HEK293 (cell line): ENCODE measurements around the gene FGFR3.

Experiments used
- CTCF ChIA-PET: fragments of 350-600 bp; formaldehyde crosslinking; extraction: SDS; loops from one replicate; lab custom pipeline; 2021; ENCODE audit warnings: antibody characterized with exemption; lab: Yijun Ruan, JAX
- POLR2A ChIA-PET: fragments of 300-600 bp; formaldehyde crosslinking; extraction: SDS; loops from one replicate; lab custom pipeline; 2020; ENCODE audit warnings: antibody characterized with exemption, inconsistent platforms; lab: Yijun Ruan, JAX
- H3K27ac ChIP-seq: fragments of 200-500 bp; sonication (Bioruptor generic); 2 replicates; pipeline ENCODE4 v1.5.1; 2014; ENCODE audit warnings: low read depth, low read length, control low read depth, inconsistent platforms; ENCODE audit errors: extremely low read depth
- H3K36me3 ChIP-seq, 2 experiments: fragments of 200-500 bp in 1 of 2; sonication (Bioruptor generic) in 1 of 2; 1 replicate in 1 of 2; 2 replicates in 1 of 2; pipeline ENCODE4 v1.5.1; 2014 to 2017; ENCODE audit warnings: inconsistent platforms in 2 of 2, low read length in 2 of 2; ENCODE audit not compliant: control insufficient read depth in 2 of 2, insufficient read depth in 1 of 2
- H3K4me1 ChIP-seq: fragments of 200-500 bp; sonication (Bioruptor generic); 2 replicates; pipeline ENCODE4 v1.5.1; 2014; ENCODE audit warnings: mild to moderate bottlenecking, low read length, inconsistent platforms; ENCODE audit not compliant: control insufficient read depth, insufficient read depth
- H3K4me3 ChIP-seq: 2 replicates; pipeline ENCODE4 v1.5.1; 2011; ENCODE audit warnings: low read depth, mild to moderate bottlenecking, control low read depth, low read length, moderate library complexity
- H3K9me3 ChIP-seq: fragments of 200-500 bp; sonication (Bioruptor generic); 2 replicates; pipeline ENCODE4 v1.5.1; 2014; ENCODE audit warnings: low read depth, low read length, inconsistent platforms; ENCODE audit not compliant: control insufficient read depth, insufficient read depth
- EGR2 ChIP-seq: fragments of 450-650 bp; formaldehyde crosslinking; IDR thresholded peaks from 2 replicates; pipeline ENCODE4 v1.5.1; 2016; ENCODE audit warnings: low read depth, missing biosample characterization, missing genetic modification characterization
- GLIS1 ChIP-seq: fragments of 450-650 bp; formaldehyde crosslinking; IDR thresholded peaks from 2 replicates; pipeline ENCODE4 v1.5.1; 2016; ENCODE audit warnings: missing biosample characterization, missing genetic modification characterization
- HOXD13 ChIP-seq: sonication (generic); formaldehyde crosslinking; IDR thresholded peaks from 2 replicates; pipeline ENCODE4 v1.8.0; 2022; ENCODE audit warnings: missing genetic modification reagents, borderline replicate concordance
- KLF1 ChIP-seq: fragments of 450-650 bp; formaldehyde crosslinking; IDR thresholded peaks from 2 replicates; pipeline ENCODE4 v1.5.1; 2016; ENCODE audit warnings: missing biosample characterization, missing genetic modification characterization
- KLF10 ChIP-seq: fragments of 450-650 bp; IDR thresholded peaks from 2 replicates; pipeline ENCODE4 v1.5.1; 2018; ENCODE audit warnings: missing biosample characterization, mild to moderate bottlenecking, missing genetic modification characterization
- KLF16 ChIP-seq: fragments of 450-650 bp; formaldehyde crosslinking; IDR thresholded peaks from 2 replicates; pipeline ENCODE4 v1.5.1; 2017; ENCODE audit warnings: missing biosample characterization, missing genetic modification characterization
- KLF9 ChIP-seq: fragments of 450-650 bp; formaldehyde crosslinking; IDR thresholded peaks from 2 replicates; pipeline ENCODE4 v1.5.1; 2016; ENCODE audit warnings: missing biosample characterization, missing genetic modification characterization, low read depth
- OSR2 ChIP-seq: fragments of 450-650 bp; formaldehyde crosslinking; IDR thresholded peaks from 2 replicates; pipeline ENCODE4 v1.5.1; 2016; ENCODE audit warnings: missing biosample characterization, missing genetic modification characterization
- RBAK ChIP-seq: fragments of 450-650 bp; formaldehyde crosslinking; IDR thresholded peaks from 2 replicates; pipeline ENCODE4 v1.5.1; 2016; ENCODE audit warnings: missing biosample characterization, missing genetic modification characterization
- SCRT2 ChIP-seq: fragments of 450-650 bp; formaldehyde crosslinking; IDR thresholded peaks from 2 replicates; pipeline ENCODE4 v1.5.1; 2016; ENCODE audit warnings: missing biosample characterization, missing genetic modification characterization
- SP2 ChIP-seq: fragments of 450-650 bp; formaldehyde crosslinking; IDR thresholded peaks from 2 replicates; pipeline ENCODE4 v1.5.1; 2016; ENCODE audit warnings: missing biosample characterization, missing genetic modification characterization
- SP7 ChIP-seq: fragments of 450-650 bp; formaldehyde crosslinking; IDR thresholded peaks from 2 replicates; pipeline ENCODE4 v1.5.1; 2016; ENCODE audit warnings: missing biosample characterization, missing genetic modification characterization
- WT1 ChIP-seq: fragments of 450-650 bp; formaldehyde crosslinking; IDR thresholded peaks from 2 replicates; pipeline ENCODE4 v1.5.1; 2016; ENCODE audit warnings: missing biosample characterization, missing genetic modification characterization
- ZBTB8A ChIP-seq: fragments of 450-650 bp; formaldehyde crosslinking; IDR thresholded peaks from 2 replicates; pipeline ENCODE4 v1.5.1; 2016; ENCODE audit warnings: missing biosample characterization, missing genetic modification characterization
- ZFHX2 ChIP-seq: fragments of 450-650 bp; formaldehyde crosslinking; conservative IDR thresholded peaks from 2 replicates; pipeline ENCODE4 v1.5.1; 2016; ENCODE audit warnings: missing biosample characterization, missing genetic modification characterization
- ZIC2 ChIP-seq: fragments of 450-650 bp; formaldehyde crosslinking; IDR thresholded peaks from 2 replicates; pipeline ENCODE4 v1.5.1; 2016; ENCODE audit warnings: missing biosample characterization, missing genetic modification characterization
- ZNF169 ChIP-seq: fragments of 450-650 bp; formaldehyde crosslinking; IDR thresholded peaks from 2 replicates; pipeline ENCODE4 v1.5.1; 2016; ENCODE audit warnings: missing biosample characterization, missing genetic modification characterization
- ZNF175 ChIP-seq: fragments of 450-650 bp; formaldehyde crosslinking; IDR thresholded peaks from 2 replicates; pipeline ENCODE4 v1.5.1; 2016; ENCODE audit warnings: missing biosample characterization, missing genetic modification characterization
- ZNF2 ChIP-seq: fragments of 450-650 bp; formaldehyde crosslinking; IDR thresholded peaks from 2 replicates; pipeline ENCODE4 v1.5.1; 2016; ENCODE audit warnings: missing biosample characterization, missing genetic modification characterization
- ZNF350 ChIP-seq: fragments of 450-650 bp; formaldehyde crosslinking; IDR thresholded peaks from 2 replicates; pipeline ENCODE4 v1.5.0; 2017; ENCODE audit warnings: missing biosample characterization, mild to moderate bottlenecking, missing genetic modification characterization
- ZNF37A ChIP-seq: fragments of 450-650 bp; IDR thresholded peaks from 2 replicates; pipeline ENCODE4 v1.5.1; 2018; ENCODE audit warnings: missing biosample characterization, missing genetic modification characterization
- ZNF404 ChIP-seq: fragments of 450-650 bp; formaldehyde crosslinking; IDR thresholded peaks from 2 replicates; pipeline ENCODE4 v1.5.1; 2017; ENCODE audit warnings: missing biosample characterization, missing genetic modification characterization
- ZNF416 ChIP-seq: fragments of 450-650 bp; formaldehyde crosslinking; IDR thresholded peaks from 2 replicates; pipeline ENCODE4 v1.5.1; 2016; ENCODE audit warnings: missing biosample characterization, missing genetic modification characterization
- ZNF423 ChIP-seq: fragments of 450-650 bp; formaldehyde crosslinking; IDR thresholded peaks from 2 replicates; pipeline ENCODE4 v1.5.1; 2016; ENCODE audit warnings: missing biosample characterization, missing genetic modification characterization
- ZNF521 ChIP-seq: fragments of 450-650 bp; formaldehyde crosslinking; IDR thresholded peaks from 2 replicates; pipeline ENCODE4 v1.5.1; 2017; ENCODE audit warnings: missing biosample characterization, mild to moderate bottlenecking, missing genetic modification characterization
- ZNF677 ChIP-seq: fragments of 450-650 bp; IDR thresholded peaks from 2 replicates; pipeline ENCODE4 v1.5.0; 2018; ENCODE audit warnings: missing biosample characterization, mild to moderate bottlenecking, missing genetic modification characterization, moderate library complexity
- ZNF791 ChIP-seq: fragments of 450-650 bp; formaldehyde crosslinking; IDR thresholded peaks from 2 replicates; pipeline ENCODE4 v1.5.1; 2016; ENCODE audit warnings: missing biosample characterization, missing genetic modification characterization
- TF ChIP-seq, protein P1 (sequence below): fragments of 450-650 bp; formaldehyde crosslinking; IDR thresholded peaks from 2 replicates; pipeline ENCODE4 v1.5.1; 2016; ENCODE audit warnings: missing biosample characterization, missing genetic modification characterization
- TF ChIP-seq, protein P2 (sequence below): fragments of 450-650 bp; formaldehyde crosslinking; IDR thresholded peaks from 2 replicates; pipeline ENCODE4 v1.5.1; 2016; ENCODE audit warnings: missing biosample characterization, missing genetic modification characterization
- TF ChIP-seq, protein P3 (sequence below): fragments of 450-650 bp; formaldehyde crosslinking; IDR thresholded peaks from 2 replicates; pipeline ENCODE4 v1.5.1; 2016; ENCODE audit warnings: missing biosample characterization, missing genetic modification characterization
- TF ChIP-seq, protein P4 (sequence below): fragments of 450-650 bp; formaldehyde crosslinking; IDR thresholded peaks from 2 replicates; pipeline ENCODE4 v1.5.1; 2016; ENCODE audit warnings: missing biosample characterization, missing genetic modification characterization
- TF ChIP-seq, protein P5 (sequence below): fragments of 450-650 bp; formaldehyde crosslinking; optimal IDR thresholded peaks from 2 replicates; pipeline ENCODE3; 2016; ENCODE audit warnings: missing biosample characterization, mild to moderate bottlenecking, missing genetic modification characterization

The FGFR3 gene

DNA sequence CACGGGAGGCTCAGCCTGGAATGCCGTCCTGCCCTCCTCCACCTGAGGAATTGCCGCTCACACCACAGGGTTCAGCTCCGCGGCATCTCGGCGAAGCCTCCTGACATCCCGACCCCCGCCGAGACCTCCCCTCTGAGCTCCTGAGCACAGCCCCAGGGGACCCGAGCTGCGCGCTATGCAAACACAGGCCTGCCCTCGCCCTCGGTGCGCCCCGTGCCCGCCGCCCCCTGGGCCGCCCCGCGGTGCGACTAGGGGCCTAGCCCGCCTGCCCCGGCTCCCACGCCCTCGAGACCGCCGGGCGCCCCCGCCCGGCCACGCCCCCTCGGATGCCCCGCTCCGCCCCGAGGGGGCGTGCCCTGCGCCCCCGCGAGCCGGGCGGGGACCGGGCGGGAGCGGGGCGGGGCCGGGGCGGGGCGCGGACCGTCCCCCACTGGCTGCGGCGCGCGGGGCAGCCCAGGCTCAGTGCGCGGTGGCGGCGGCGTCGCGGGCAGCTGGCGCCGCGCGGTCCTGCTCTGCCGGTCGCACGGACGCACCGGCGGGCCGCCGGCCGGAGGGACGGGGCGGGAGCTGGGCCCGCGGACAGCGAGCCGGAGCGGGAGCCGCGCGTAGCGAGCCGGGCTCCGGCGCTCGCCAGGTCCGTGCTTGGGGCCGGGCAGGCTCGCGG lies at the start of gene FGFR3:
FGFR3 (plus strand) TSS at position 462 of the 664 bp plus-strand sequence. CDS start 642 bp downstream, outside the sequence.
- Histone ChIP-seq H3K9me3 (no peaks in the 10 kb centered on the region), H3K4me1 (no peaks in the 10 kb centered on the region), H3K4me3 (peak within 1 kb of the TSS; percentile 63), H3K36me3 (peaks cover 0 to 17% of the 10 kb centered on the region in 2 experiments; a peak in 1 of 3 replicates), H3K27ac (peak within 1 kb of the TSS; percentile 69; the same call in 1 of the 2 replicates)
- ChIA-PET POLR2A (interaction anchor here (0.5 to 4.6 kb wide), 6 partner anchors 9 to 46 kb away, joined by 3 to 25 read pairs (median 5); no protein-coding TSS in a partner anchor), CTCF (interaction anchor here (0.6 to 0.7 kb wide), 2 partner anchors 13 to 941 kb away, joined by 3 read pairs; no protein-coding TSS in a partner anchor)
- peak; percentile 55; the same call in 1 of the 2 replicates for TF ChIP-seq KLF1 (tag by site-specific recombination)
- peak; percentile 97 for TF ChIP-seq ZIC2 (tag by site-specific recombination)
- TF ChIP-seq ZNF404 (tag by site-specific recombination), result no peak
- TF ChIP-seq ZNF791, result no peak
- peak; percentile 75; the same call in 1 of the 2 replicates for TF ChIP-seq ZNF37A
- no peak for TF ChIP-seq SP2 (tag by site-specific recombination)
- TF ChIP-seq ZNF175 (tag by site-specific recombination), result no peak
- TF ChIP-seq ZNF350 (tag by site-specific recombination), result no peak
- TF ChIP-seq SP7 (tag by site-specific recombination), result peak; percentile 39; the same call in 1 of the 2 replicates
- TF ChIP-seq KLF9 (tag by site-specific recombination), result no peak
- TF ChIP-seq, protein P1, sequence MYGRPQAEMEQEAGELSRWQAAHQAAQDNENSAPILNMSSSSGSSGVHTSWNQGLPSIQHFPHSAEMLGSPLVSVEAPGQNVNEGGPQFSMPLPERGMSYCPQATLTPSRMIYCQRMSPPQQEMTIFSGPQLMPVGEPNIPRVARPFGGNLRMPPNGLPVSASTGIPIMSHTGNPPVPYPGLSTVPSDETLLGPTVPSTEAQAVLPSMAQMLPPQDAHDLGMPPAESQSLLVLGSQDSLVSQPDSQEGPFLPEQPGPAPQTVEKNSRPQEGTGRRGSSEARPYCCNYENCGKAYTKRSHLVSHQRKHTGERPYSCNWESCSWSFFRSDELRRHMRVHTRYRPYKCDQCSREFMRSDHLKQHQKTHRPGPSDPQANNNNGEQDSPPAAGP (tag by site-specific recombination), result 0 out of 2 replicates have a peak, but pooled peaks have one; percentile 30
- no peak for TF ChIP-seq WT1 (tag by site-specific recombination)
- no peak for TF ChIP-seq ZNF416 (tag by site-specific recombination)
- TF ChIP-seq GLIS1 (tag by site-specific recombination), result peak; percentile 97
- TF ChIP-seq ZBTB8A, result peak; percentile 77
- peak; percentile 61 for TF ChIP-seq ZFHX2
- TF ChIP-seq, protein P2, sequence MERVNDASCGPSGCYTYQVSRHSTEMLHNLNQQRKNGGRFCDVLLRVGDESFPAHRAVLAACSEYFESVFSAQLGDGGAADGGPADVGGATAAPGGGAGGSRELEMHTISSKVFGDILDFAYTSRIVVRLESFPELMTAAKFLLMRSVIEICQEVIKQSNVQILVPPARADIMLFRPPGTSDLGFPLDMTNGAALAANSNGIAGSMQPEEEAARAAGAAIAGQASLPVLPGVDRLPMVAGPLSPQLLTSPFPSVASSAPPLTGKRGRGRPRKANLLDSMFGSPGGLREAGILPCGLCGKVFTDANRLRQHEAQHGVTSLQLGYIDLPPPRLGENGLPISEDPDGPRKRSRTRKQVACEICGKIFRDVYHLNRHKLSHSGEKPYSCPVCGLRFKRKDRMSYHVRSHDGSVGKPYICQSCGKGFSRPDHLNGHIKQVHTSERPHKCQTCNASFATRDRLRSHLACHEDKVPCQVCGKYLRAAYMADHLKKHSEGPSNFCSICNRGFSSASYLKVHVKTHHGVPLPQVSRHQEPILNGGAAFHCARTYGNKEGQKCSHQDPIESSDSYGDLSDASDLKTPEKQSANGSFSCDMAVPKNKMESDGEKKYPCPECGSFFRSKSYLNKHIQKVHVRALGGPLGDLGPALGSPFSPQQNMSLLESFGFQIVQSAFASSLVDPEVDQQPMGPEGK, result 0 out of 2 replicates have a peak, but pooled peaks have one; percentile 40
- no peak for TF ChIP-seq HOXD13 (CRISPR knock-in tag)
- TF ChIP-seq, protein P3, sequence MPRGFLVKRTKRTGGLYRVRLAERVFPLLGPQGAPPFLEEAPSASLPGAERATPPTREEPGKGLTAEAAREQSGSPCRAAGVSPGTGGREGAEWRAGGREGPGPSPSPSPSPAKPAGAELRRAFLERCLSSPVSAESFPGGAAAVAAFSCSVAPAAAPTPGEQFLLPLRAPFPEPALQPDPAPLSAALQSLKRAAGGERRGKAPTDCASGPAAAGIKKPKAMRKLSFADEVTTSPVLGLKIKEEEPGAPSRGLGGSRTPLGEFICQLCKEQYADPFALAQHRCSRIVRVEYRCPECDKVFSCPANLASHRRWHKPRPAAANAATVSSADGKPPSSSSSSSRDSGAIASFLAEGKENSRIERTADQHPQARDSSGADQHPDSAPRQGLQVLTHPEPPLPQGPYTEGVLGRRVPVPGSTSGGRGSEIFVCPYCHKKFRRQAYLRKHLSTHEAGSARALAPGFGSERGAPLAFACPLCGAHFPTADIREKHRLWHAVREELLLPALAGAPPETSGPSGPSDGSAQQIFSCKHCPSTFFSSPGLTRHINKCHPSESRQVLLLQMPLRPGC (tag by site-specific recombination), result no peak
- no peak for TF ChIP-seq ZNF2
- TF ChIP-seq RBAK (tag by site-specific recombination), result no peak
- TF ChIP-seq ZNF521 (tag by site-specific recombination), result no peak
- no peak for TF ChIP-seq ZNF677 (tag by site-specific recombination)
- TF ChIP-seq EGR2 (tag by site-specific recombination), result 0 out of 2 replicates have a peak, but pooled peaks have one; percentile 16
- TF ChIP-seq KLF10 (tag by site-specific recombination), result no peak
- TF ChIP-seq, protein P4, sequence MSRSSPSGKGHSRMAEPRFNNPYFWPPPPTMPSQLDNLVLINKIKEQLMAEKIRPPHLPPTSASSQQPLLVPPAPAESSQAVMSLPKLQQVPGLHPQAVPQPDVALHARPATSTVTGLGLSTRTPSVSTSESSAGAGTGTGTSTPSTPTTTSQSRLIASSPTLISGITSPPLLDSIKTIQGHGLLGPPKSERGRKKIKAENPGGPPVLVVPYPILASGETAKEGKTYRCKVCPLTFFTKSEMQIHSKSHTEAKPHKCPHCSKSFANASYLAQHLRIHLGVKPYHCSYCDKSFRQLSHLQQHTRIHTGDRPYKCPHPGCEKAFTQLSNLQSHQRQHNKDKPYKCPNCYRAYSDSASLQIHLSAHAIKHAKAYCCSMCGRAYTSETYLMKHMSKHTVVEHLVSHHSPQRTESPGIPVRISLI (tag by site-specific recombination), result no peak
- TF ChIP-seq ZNF169 (tag by site-specific recombination), result no peak
- TF ChIP-seq, protein P5, sequence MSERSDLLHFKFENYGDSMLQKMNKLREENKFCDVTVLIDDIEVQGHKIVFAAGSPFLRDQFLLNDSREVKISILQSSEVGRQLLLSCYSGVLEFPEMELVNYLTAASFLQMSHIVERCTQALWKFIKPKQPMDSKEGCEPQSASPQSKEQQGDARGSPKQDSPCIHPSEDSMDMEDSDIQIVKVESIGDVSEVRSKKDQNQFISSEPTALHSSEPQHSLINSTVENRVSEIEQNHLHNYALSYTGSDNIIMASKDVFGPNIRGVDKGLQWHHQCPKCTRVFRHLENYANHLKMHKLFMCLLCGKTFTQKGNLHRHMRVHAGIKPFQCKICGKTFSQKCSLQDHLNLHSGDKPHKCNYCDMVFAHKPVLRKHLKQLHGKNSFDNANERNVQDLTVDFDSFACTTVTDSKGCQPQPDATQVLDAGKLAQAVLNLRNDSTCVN (tag by site-specific recombination), result peak; percentile 40
- TF ChIP-seq SCRT2 (tag by site-specific recombination), result peak; percentile 39
- TF ChIP-seq KLF16 (tag by site-specific recombination), result no peak
- TF ChIP-seq OSR2 (tag by site-specific recombination), result no peak
- 0 out of 2 replicates have a peak, but pooled peaks have one; percentile 33 for TF ChIP-seq ZNF423
